H1 (cell line): ENCODE results near the gene VIM. TPM values are rescaled to one million over a fixed set of nuclear protein-coding genes. Genes with fewer than 3 reads are reported as not detected.

ENCODE experiments used
- ATF2 ChIP-seq: IDR thresholded peaks from 2 replicates; pipeline ENCODE4 v1.6.1; 2012; ENCODE audit warnings: low read length, inconsistent platforms
- polyA plus RNA-seq, 7 experiments: library from polyadenylated mRNA; depleted of rRNA in 3 of 7; stranded (reverse) in 5 of 7; unstranded in 2 of 7; fragments of >200 nt in 5 of 7; fragments of 200-250 nt in 2 of 7; gene quantifications; 1 replicate in 5 of 7; 2 replicates in 1 of 7; 4 replicates in 1 of 7; pipeline versions ENCODE4 v1.2.1 to v1.2.3, GENCODE V29; 2011 to 2013; ENCODE audit warnings: missing spikeins in 2 of 7, mixed read lengths in 2 of 7
- total RNA-seq: library from RNA; stranded (reverse); fragmentation: NEBNext Ultra II Directional; extraction: Animal tissue kit (Norgen Biotek cat#: 25700); gene quantifications from 2 replicates; pipeline ENCODE4 v1.2.1, GENCODE V29; 2021

Gene VIM
- total and polyA plus RNA-seq, 2 of the 8 experiments (the other 6 are each of a cell fraction or from before 2014, with no cell fraction given), result 347 to 372 TPM

DNA sequence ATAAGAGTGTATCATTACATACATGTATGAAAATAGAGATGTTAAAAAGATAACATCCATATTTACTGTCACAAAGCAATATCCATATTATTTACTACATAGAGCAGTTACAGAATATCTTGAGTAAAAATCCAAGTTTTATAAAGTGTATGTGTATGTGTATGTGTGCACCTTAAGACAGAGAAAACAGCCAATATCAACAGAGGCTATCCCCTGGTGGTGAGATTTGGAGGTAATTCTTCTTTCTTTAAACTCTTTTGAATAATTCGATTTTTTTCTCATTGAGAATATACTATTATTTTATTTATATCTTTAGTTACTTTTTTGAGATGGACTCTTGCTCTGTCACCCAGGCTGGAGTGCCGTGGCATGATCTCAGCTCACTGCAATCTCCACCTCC lies 44.9 kb upstream of the VIM start (continued):
- TF ChIP-seq ATF2, result no peak
